K562 (cell line): Measurements from ENCODE around the gene TNFRSF11A. TPM values are rescaled to one million over a fixed set of nuclear protein-coding genes. Genes with fewer than 3 reads are reported as not detected.

ENCODE experiments used
- ATAC-seq: fragments of 200-7000 bp; cut with Tn5 transposase; 3 replicates; pipeline ENCODE4 v1.9.1; 2020; ENCODE audit warnings: moderate library complexity
- BruUV-seq: library from RNA; stranded (reverse); fragments of 400-500 nt; replicated peaks from 2 replicates; lab custom pipeline; 2021; lab: Mats Ljungman, UMichigan
- CTCF ChIA-PET: fragments of 300-600 bp; formaldehyde crosslinking; extraction: SDS; loops from one replicate; lab custom pipeline; 2021; ENCODE audit warnings: low intra/inter-chr PET ratio; lab: Yijun Ruan, JAX
- POLR2A ChIA-PET: fragments of 300-600, 350-650 bp; sonication (Branson Sonifier 250); formaldehyde crosslinking; extraction: SDS; loops from one replicate; lab custom pipeline; 2021; ENCODE audit warnings: antibody characterized with exemption, inconsistent platforms; lab: Yijun Ruan, JAX
- DNase-seq, 4 experiments: peaks; one replicate each; pipeline versions ENCODE4 v3.0.0 to v3.0.0-alpha.2; 2011 to 2018; ENCODE audit warnings: low spot score in 3 of 4, mixed read lengths in 3 of 4; ENCODE audit errors: extremely low read depth in 1 of 4
- FAIRE-seq: peaks from 2 replicates; lab custom pipeline; 2011; peaks lifted over from hg19 to GRCh38; lab: Jason Lieb, UNC
- H2AFZ ChIP-seq: 2 replicates; pipeline ENCODE4 v1.6.0; 2011; ENCODE audit warnings: low read depth, low read length, control low read depth, inconsistent platforms
- H3K27ac ChIP-seq: fragments of 200-600 bp; 3 replicates; pipeline ENCODE4 v1.8.0; 2011; ENCODE audit warnings: low read depth, mild to moderate bottlenecking, control low read depth, inconsistent platforms, low read length, moderate library complexity, mixed read lengths; ENCODE audit errors: extremely low read depth
- H3K27me3 ChIP-seq, 2 experiments: fragments of 300-600 bp in 1 of 2; 2 replicates in 1 of 2; 3 replicates in 1 of 2; pipeline versions ENCODE4 v1.6.0 to v1.8.0; 2011; ENCODE audit warnings: inconsistent platforms in 2 of 2, low read length in 2 of 2, mild to moderate bottlenecking in 1 of 2, mixed read lengths in 1 of 2, moderate library complexity in 1 of 2; ENCODE audit not compliant: control insufficient read depth in 2 of 2, insufficient read depth in 2 of 2
- H3K36me3 ChIP-seq: fragments of 300-600 bp; 3 replicates; pipeline ENCODE4 v1.8.0; 2011; ENCODE audit warnings: mild to moderate bottlenecking, low read length, inconsistent platforms; ENCODE audit not compliant: control insufficient read depth, insufficient read depth
- H3K4me1 ChIP-seq, 2 experiments: fragments of 200-600 bp in 1 of 2; replicated peaks in 1 of 2; 2 replicates in 1 of 2; 3 replicates in 1 of 2; pipeline versions ENCODE4 v1.5.1 to v1.8.0; 2011; ENCODE audit warnings: inconsistent platforms in 2 of 2, low read length in 2 of 2, mild to moderate bottlenecking in 1 of 2, mixed read lengths in 1 of 2, moderate library complexity in 1 of 2; ENCODE audit not compliant: control insufficient read depth in 2 of 2, insufficient read depth in 2 of 2
- H3K4me2 ChIP-seq: 2 replicates; pipeline ENCODE4 v1.6.1; 2011; ENCODE audit warnings: low read length, control low read depth, inconsistent platforms, mixed read lengths; ENCODE audit not compliant: insufficient read depth
- H3K4me3 ChIP-seq: fragments of 200-600 bp; sonication (generic), shearing (Covaris generic); 2 replicates; pipeline ENCODE4 v1.5.1; 2016; ENCODE audit warnings: control low read depth, inconsistent platforms
- H3K79me2 ChIP-seq: fragments of 200-600 bp; 3 replicates; pipeline ENCODE4 v1.8.0; 2011; ENCODE audit warnings: low read length, inconsistent platforms; ENCODE audit not compliant: control insufficient read depth, insufficient read depth
- H3K9ac ChIP-seq, 2 experiments: 2 replicates each; pipeline versions ENCODE4 v1.6.0 to v1.6.1; 2011; ENCODE audit warnings: low read depth in 2 of 2, low read length in 2 of 2, control low read depth in 1 of 2, inconsistent platforms in 1 of 2, mild to moderate bottlenecking in 1 of 2, mixed read lengths in 1 of 2; ENCODE audit not compliant: insufficient read depth in 1 of 2
- H3K9me1 ChIP-seq: one replicate; pipeline ENCODE4 v1.6.0; 2011; ENCODE audit warnings: inconsistent platforms, mild to moderate bottlenecking, low read length, moderate library complexity; ENCODE audit not compliant: control insufficient read depth, insufficient read depth
- H3K9me3 ChIP-seq: replicated peaks from 2 replicates; pipeline ENCODE4 v1.5.1; 2011; ENCODE audit warnings: low read depth, low read length, inconsistent platforms; ENCODE audit not compliant: control insufficient read depth, insufficient read depth
- H4K20me1 ChIP-seq: replicated peaks from 2 replicates; pipeline ENCODE4 v1.6.1; 2011; ENCODE audit warnings: low read length, inconsistent platforms, mixed read lengths; ENCODE audit not compliant: control insufficient read depth, insufficient read depth
- ARNT ChIP-seq, 2 experiments: fragments of 450-650 bp; IDR thresholded peaks; 2 replicates each; pipeline ENCODE4 v1.6.1; 2016; ENCODE audit warnings: mild to moderate bottlenecking in 1 of 2
- CBX2 ChIP-seq: fragments of 200-600 bp; sonication (generic); IDR thresholded peaks from one replicate; pipeline ENCODE4 v1.6.1; 2012; ENCODE audit warnings: mild to moderate bottlenecking, low read length, inconsistent platforms; ENCODE audit not compliant: insufficient read depth, poor library complexity, severe bottlenecking
- CBX8 ChIP-seq: fragments of 200-600 bp; sonication (generic); IDR thresholded peaks from 2 replicates; pipeline ENCODE4 v1.6.1; 2012; ENCODE audit warnings: borderline replicate concordance, mixed run types, low read depth, mild to moderate bottlenecking, moderate library complexity, mixed read lengths, low read length, control low read depth, inconsistent platforms; ENCODE audit not compliant: poor library complexity, severe bottlenecking; ENCODE audit errors: extremely low read depth
- CXXC5 ChIP-seq: fragments of 250-450 bp; sonication (Bioruptor Pico); IDR thresholded peaks from 2 replicates; pipeline ENCODE4 v1.8.0; 2022; ENCODE audit warnings: inconsistent platforms, mild to moderate bottlenecking, moderate library complexity
- WGBS: fragments of 100-300 bp; shearing (Covaris generic); methylation state at CpG from one replicate; pipeline ENCODE4 v1.1.6; 2016; ENCODE audit warnings: low coverage, mixed read lengths; ENCODE audit not compliant: insufficient coverage; ENCODE audit errors: missing lambda C conversion rate; 5-methylcytosine and 5-hydroxymethylcytosine counted together
- in situ Hi-C: fragments of 300-500 bp; cut with MboI; formaldehyde crosslinking; loops from 4 replicates; pipeline ENCODE4 v1.15.0; 2018; ENCODE audit warnings: inconsistent platforms, mixed read lengths
- intact Hi-C: fragments of 100-400 bp; cut with micrococcal nuclease; formaldehyde crosslinking; loops from 2 replicates; pipeline ENCODE4 v1.14.2; 2022
- polyA plus RNA-seq, 8 experiments: library from polyadenylated mRNA; depleted of rRNA in 4 of 8; stranded (reverse) in 5 of 8; unstranded in 3 of 8; fragments of >200 nt; fragmentation: Nextera tagmentation in 2 of 8; fragmentation: Illumina TruSeq in 1 of 8; extraction: Ambion mirVana in 2 of 8; extraction: Trizol in 1 of 8; gene quantifications; 2 replicates each; pipeline versions ENCODE4 v1.2.1 to v1.2.3, GENCODE V29; 2011 to 2014; ENCODE audit warnings: inconsistent platforms in 1 of 8, missing spikeins in 1 of 8
- total RNA-seq, 7 experiments: library from RNA; depleted of rRNA in 6 of 7; stranded (reverse); fragments of >200 nt in 6 of 7; fragmentation: Illumina TruSeq in 2 of 7; extraction: Trizol in 2 of 7; gene quantifications; 2 replicates each; pipeline versions ENCODE4 v1.2.1 to v1.2.3, GENCODE V29; 2011 to 2021; ENCODE audit warnings: low replicate concordance in 1 of 7
- TF ChIP-seq, protein P1 (sequence below): sonication (generic); formaldehyde crosslinking; IDR thresholded peaks from 2 replicates; pipeline ENCODE4 v1.8.0; 2022; ENCODE audit warnings: mild to moderate bottlenecking, missing genetic modification reagents

Gene TNFRSF11A
- total and polyA plus RNA-seq, 9 of the 15 experiments (the other 6 are each of a cell fraction or from before 2014, with no cell fraction given): 0.03 to 0.06 (median 0.04) TPM; not detected in 6

GRCh38 chr18:62347089-62347506, 22.0 kb downstream of the TNFRSF11A start (continued):
- TF ChIP-seq, protein P1, sequence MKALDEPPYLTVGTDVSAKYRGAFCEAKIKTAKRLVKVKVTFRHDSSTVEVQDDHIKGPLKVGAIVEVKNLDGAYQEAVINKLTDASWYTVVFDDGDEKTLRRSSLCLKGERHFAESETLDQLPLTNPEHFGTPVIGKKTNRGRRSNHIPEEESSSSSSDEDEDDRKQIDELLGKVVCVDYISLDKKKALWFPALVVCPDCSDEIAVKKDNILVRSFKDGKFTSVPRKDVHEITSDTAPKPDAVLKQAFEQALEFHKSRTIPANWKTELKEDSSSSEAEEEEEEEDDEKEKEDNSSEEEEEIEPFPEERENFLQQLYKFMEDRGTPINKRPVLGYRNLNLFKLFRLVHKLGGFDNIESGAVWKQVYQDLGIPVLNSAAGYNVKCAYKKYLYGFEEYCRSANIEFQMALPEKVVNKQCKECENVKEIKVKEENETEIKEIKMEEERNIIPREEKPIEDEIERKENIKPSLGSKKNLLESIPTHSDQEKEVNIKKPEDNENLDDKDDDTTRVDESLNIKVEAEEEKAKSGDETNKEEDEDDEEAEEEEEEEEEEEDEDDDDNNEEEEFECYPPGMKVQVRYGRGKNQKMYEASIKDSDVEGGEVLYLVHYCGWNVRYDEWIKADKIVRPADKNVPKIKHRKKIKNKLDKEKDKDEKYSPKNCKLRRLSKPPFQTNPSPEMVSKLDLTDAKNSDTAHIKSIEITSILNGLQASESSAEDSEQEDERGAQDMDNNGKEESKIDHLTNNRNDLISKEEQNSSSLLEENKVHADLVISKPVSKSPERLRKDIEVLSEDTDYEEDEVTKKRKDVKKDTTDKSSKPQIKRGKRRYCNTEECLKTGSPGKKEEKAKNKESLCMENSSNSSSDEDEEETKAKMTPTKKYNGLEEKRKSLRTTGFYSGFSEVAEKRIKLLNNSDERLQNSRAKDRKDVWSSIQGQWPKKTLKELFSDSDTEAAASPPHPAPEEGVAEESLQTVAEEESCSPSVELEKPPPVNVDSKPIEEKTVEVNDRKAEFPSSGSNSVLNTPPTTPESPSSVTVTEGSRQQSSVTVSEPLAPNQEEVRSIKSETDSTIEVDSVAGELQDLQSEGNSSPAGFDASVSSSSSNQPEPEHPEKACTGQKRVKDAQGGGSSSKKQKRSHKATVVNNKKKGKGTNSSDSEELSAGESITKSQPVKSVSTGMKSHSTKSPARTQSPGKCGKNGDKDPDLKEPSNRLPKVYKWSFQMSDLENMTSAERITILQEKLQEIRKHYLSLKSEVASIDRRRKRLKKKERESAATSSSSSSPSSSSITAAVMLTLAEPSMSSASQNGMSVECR (CRISPR knock-in tag): no peak
- no peak for TF ChIP-seq ARNT (IDR thresholded peaks at IDR 0.05)

DNA sequence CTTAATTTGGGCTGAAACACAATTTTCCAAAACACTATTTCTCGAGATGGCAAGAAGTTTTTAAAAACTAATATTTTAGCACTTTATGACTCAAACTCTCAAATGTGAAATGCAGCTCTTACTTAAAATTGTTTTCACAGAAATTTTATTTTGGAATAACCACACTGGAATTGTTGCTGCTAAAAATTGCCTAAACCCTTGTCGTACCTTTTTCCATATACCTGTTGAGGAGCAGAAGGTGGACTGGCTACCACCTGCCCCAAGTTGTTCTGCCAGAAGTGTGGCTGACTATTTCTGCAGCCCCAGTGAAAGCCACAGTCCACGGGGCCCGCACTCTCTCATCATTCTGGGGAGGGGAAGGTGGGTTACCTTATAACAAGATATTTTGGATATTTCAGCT, 23.4 kb downstream of the TNFRSF11A start:
- intact Hi-C loops (no loop called here), in situ Hi-C loops (no loop called here)
- no peak overlapping the region for H3K9ac ChIP-seq
- no peak for ATAC-seq
- no peaks in the 10 kb centered on the region for H3K4me1 ChIP-seq
- 4% methylated on average over 4 of the region's 4 CpGs for WGBS
- no peak for FAIRE-seq
- no peak overlapping the region for H2AFZ ChIP-seq
- H4K20me1 ChIP-seq: no peaks in the 10 kb centered on the region
- POLR2A ChIA-PET: no interaction called here
- TF ChIP-seq CBX2: peak; percentile 75
- peak; percentile 63 for TF ChIP-seq CBX8
- TF ChIP-seq CXXC5 (CRISPR knock-in tag): no peak
- no peak overlapping the region for H3K4me2 ChIP-seq
- H3K9me3 ChIP-seq: no peaks in the 10 kb centered on the region
- CTCF ChIA-PET: no interaction called here
- H3K27me3 ChIP-seq: peaks cover 9 to 33% of the 10 kb centered on the region in 2 experiments; a peak in 4 of 5 replicates
- no peaks in the 10 kb centered on the region for H3K36me3 ChIP-seq
- H3K27ac ChIP-seq: no peak overlapping the region
- no TSS peak for BruUV-seq
- no peaks in the 10 kb centered on the region for H3K9me1 ChIP-seq
- no peak for DNase-seq
- H3K4me3 ChIP-seq: no peak overlapping the region
- H3K79me2 ChIP-seq: no peaks in the 10 kb centered on the region
